Measurements from ENCODE around the gene RAC3.

DNA sequence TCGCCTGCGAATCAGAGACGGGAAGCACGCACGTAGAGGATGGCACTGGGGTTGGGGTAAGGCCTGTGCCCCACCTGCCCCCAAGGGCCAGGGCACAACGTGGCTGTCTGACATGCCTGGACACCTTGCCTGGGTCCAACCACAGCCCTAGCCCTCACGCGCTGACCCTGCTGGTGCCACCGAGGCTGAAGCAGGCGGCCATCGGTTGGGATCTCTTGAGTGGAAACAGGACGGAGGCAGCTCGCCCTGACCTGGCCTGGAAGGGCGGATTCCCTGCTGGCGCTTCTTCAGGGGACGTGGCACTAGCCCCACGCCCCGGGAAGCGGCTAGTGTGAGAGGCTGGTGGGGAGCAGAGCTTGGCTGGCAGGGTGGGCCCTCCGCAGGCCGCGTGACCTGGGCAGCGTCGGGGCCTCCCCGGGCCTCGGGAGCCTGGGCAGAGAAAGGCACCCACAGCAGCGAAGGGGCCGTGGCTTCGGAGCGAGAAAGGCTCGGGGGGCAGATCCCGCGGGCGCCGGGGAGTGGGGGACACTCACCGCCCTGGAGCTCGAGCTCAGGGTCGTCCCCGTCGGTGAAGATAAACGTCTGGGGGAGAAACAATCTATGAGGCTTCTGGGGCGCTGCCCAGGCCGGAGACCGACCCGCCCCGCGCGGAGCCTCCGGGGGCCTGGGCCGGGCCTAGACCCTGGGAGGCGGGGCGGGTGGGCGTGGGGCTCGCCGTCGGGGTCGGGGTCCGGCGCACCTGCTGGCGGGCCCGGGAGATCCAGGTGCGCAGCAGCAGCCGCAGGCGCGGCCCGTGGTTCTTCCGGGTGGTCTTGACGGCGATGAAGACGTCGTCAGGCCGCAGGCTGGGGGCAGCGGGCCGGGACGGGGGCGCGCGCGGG, 19.5 kb downstream of the RAC3 start:
- TF ChIP-seq, protein P1, sequence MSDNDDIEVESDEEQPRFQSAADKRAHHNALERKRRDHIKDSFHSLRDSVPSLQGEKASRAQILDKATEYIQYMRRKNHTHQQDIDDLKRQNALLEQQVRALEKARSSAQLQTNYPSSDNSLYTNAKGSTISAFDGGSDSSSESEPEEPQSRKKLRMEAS (IDR thresholded peaks at IDR 0.05), result no peak
- TF ChIP-seq HNF4A (conservative IDR thresholded peaks at IDR 0.05) (no peak), JUND (IDR thresholded peaks at IDR 0.05) (no peak), SP1 (IDR thresholded peaks at IDR 0.05) (no peak), RAD21 (IDR thresholded peaks at IDR 0.05) (no peak), RXRA (IDR thresholded peaks at IDR 0.05) (no peak), GABPA (IDR thresholded peaks at IDR 0.05 in 1 of 2, conservative IDR thresholded peaks at IDR 0.05 in 1 of 2) (peak in 1 of 2 donors; percentile 11), FOXA1 (IDR thresholded peaks at IDR 0.05) (no peak)
- TF ChIP-seq, protein P2, sequence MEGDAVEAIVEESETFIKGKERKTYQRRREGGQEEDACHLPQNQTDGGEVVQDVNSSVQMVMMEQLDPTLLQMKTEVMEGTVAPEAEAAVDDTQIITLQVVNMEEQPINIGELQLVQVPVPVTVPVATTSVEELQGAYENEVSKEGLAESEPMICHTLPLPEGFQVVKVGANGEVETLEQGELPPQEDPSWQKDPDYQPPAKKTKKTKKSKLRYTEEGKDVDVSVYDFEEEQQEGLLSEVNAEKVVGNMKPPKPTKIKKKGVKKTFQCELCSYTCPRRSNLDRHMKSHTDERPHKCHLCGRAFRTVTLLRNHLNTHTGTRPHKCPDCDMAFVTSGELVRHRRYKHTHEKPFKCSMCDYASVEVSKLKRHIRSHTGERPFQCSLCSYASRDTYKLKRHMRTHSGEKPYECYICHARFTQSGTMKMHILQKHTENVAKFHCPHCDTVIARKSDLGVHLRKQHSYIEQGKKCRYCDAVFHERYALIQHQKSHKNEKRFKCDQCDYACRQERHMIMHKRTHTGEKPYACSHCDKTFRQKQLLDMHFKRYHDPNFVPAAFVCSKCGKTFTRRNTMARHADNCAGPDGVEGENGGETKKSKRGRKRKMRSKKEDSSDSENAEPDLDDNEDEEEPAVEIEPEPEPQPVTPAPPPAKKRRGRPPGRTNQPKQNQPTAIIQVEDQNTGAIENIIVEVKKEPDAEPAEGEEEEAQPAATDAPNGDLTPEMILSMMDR (IDR thresholded peaks at IDR 0.05; ENCODE audit: low read depth, low read length, missing input control), result no peak
- TF ChIP-seq, protein P3, sequence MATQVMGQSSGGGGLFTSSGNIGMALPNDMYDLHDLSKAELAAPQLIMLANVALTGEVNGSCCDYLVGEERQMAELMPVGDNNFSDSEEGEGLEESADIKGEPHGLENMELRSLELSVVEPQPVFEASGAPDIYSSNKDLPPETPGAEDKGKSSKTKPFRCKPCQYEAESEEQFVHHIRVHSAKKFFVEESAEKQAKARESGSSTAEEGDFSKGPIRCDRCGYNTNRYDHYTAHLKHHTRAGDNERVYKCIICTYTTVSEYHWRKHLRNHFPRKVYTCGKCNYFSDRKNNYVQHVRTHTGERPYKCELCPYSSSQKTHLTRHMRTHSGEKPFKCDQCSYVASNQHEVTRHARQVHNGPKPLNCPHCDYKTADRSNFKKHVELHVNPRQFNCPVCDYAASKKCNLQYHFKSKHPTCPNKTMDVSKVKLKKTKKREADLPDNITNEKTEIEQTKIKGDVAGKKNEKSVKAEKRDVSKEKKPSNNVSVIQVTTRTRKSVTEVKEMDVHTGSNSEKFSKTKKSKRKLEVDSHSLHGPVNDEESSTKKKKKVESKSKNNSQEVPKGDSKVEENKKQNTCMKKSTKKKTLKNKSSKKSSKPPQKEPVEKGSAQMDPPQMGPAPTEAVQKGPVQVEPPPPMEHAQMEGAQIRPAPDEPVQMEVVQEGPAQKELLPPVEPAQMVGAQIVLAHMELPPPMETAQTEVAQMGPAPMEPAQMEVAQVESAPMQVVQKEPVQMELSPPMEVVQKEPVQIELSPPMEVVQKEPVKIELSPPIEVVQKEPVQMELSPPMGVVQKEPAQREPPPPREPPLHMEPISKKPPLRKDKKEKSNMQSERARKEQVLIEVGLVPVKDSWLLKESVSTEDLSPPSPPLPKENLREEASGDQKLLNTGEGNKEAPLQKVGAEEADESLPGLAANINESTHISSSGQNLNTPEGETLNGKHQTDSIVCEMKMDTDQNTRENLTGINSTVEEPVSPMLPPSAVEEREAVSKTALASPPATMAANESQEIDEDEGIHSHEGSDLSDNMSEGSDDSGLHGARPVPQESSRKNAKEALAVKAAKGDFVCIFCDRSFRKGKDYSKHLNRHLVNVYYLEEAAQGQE (IDR thresholded peaks at IDR 0.05), result no peak

Measured in liver (tissue), 3 donors.